Superior temporal gyrus (tissue), 1 donor: ENCODE data around the gene TRPM3.

Experiments used
- DNase-seq: peaks from one replicate; pipeline ENCODE4 v3.0.0-alpha.2; 2016; ENCODE audit errors: extremely low spot score

Gene TRPM3

GRCh38 chr9:70556771-70557170 is 564.6 kb downstream of the TRPM3 start:
- DNase-seq, result no peak

- DNase-seq, result no peak
These were observed 566.5 kb downstream of the TRPM3 start for GRCh38 chr9:70554881-70555280.

DNA sequence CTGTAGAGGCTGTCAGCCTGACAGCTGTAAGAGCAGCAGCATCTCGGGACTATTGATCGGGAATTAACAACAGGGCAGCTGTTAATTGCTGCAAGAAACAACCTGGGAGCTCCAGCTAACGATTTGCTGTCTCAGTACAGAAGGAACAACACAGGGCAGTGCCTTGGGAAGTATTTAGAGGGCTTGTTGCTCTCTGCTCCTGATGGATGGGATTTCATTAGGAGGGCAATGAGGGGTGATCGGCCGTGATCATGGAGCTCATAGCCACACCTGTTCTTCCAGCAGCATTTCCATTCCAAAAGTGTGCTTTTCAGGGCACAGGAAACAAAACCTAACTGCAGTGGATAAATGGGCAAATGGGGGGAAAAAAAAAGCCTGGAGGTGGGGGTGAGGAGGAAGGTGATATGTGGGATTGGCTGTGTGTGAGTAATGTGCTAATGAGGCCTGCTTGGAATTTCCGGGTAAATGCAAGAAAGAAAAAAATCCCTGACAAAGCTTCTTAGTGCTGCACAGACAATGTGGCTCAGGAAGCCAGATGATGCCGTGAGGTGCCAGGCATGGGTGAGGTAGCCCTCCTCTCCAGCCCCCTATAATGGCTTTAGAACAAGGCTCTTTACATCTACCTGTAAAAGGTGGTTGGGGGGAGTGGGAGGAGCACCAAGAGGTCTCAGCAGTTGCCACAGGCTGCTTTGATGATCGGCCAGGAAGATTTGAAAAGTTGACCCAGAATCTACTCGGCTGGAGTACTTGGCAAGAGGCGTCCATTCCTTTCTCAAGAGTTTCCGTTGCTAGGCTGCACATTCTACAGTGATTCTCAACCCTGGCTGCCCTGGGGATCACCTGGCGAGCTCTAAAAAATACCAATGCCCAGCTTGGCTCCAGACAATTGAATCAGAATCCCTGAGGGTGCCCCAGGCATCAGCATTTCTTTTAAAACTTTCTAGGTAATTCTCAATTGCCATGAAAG is 567.4 kb downstream of the TRPM3 start:
- DNase-seq, result no peak

GRCh38 chr9:70552561-70552960 is 568.9 kb downstream of the TRPM3 start:
- no peak for DNase-seq

GRCh38 chr9:70551801-70552200 is 569.6 kb downstream of the TRPM3 start:
- DNase-seq, result no peak

- no peak for DNase-seq
These were observed 570.0 kb downstream of the TRPM3 start for GRCh38 chr9:70551396-70551795.

DNA sequence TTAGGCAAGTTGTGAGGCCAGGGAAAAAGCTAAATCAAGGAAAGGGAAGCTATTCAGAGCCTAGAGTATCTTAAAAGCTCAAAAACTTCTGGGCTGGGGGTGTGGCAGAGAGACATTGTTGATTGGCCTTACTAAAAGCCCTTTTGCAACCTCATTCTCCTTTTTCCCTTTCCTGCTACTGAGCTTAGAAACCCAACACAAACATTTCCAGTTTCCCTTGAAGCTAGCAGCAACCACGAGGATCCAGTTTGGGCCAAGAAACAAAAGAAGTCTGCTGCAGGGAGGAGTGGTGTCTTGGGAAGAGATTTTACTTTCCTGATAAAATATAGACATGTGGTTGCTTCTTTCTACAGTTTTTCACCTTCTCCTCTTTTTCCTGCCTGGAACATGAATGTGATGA is 571.5 kb downstream of the TRPM3 start:
- no peak for DNase-seq

DNA sequence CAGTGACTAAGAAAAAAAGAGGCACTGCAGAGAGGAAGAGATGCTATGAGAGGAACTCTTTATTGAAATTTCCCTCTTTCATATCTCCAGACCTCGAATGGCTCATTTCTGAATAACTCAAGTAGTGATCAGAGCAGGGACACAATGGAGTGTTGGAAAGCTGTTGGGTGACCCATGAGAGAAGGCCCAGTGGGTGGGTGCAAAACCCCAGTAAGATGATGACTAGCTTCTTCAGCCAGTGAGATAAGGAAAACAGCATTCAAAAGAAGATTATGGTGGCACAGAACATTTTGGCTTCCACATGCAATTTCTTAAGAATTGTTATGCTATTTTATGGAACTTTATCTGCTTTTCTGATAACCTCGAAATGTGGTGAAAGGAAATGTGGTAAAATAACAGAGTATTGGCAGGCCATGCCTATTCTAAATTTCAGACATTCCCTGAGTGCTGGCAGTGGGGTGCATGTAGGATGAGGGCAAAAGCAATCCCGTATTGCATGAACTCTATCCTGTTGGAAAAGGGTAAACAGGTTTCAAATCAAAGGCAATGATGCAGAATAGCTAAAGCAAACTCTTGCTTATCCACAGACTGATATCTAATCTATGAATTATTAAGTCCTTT is 579.0 kb downstream of the TRPM3 start:
- no peak for DNase-seq

DNA sequence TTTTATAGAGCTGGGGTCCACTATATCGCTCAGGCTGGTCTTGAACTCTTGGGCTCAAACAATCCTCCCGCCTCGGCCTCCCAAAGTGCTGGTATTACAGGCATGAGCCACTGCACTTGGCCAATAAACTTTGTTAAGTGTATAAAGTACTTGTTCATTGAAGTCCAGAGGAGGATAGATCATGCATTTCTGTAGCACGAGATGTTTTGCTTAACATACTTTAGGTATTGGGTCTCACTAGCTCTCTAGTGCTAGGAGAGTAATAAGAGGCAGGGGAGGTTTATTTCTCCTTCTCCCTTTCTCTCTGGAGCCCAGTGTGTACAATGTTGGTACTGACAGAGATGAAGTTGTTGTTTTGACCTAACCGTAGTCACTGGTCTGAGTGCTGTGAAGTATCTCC is 581.4 kb downstream of the TRPM3 start:
- no peak for DNase-seq

DNA sequence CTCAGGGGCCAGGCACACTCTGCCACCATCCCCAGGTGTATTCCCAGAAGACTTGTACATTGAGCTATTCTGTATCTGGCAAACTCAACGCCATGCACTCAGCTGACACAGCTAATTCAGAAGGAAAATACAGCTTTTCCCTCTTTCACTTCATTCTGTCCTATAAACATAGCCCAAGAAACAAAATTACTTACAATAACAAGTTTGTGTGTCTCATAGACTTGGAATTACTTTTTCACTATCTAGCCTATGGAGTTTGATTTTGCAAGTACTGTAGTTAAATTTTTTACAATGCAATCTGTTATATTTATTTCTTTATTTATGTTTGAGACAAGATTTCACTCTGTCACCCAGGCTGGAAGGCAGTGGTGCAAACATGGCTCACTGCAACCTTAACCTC is 581.9 kb downstream of the TRPM3 start:
- DNase-seq, result no peak

GRCh38 chr9:70539001-70539400 is 582.4 kb downstream of the TRPM3 start:
- DNase-seq, result no peak

GRCh38 chr9:70537084-70537483 is 584.3 kb downstream of the TRPM3 start:
- no peak for DNase-seq

- no peak for DNase-seq
These were observed 585.7 kb downstream of the TRPM3 start for GRCh38 chr9:70535546-70536323.

GRCh38 chr9:70534471-70534870 is 587.0 kb downstream of the TRPM3 start:
- DNase-seq, result no peak

DNA sequence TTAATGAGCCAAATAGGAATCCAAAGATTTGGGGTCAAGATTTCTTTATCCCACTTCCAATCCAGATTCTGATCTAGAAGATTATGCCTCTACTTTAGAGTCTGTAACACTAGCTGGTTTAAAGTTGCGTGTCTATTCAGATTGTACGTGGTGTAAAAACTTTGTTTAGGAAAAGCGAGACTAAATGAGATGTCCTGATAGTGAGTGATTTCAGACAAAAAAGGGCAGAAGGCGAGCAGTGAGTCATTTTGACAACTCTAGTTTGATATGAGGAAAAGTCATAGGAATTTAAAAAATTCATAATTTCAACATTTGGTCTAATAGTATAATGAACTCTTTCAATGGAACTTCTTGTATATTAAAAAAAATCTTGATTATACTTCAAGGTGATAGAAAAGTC is 587.4 kb downstream of the TRPM3 start:
- no peak for DNase-seq

DNA sequence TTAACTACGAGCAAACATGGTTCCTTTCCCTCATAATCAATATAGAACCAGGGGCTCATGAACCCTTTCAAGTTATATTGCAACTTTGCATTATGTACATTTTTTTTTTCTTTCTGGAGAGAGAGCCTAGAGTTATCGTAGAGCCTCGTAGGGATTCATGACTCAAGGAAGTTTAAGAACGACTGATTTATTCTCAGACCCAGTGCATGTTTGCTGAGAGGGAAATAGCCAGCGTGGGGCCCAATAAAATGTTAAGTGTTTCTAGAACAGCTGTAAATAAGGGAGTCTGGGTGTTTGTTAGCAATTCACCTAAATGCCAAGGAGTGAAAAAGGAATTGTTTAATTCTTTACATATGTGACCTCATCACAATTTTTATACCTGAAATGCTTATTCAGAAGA is 587.9 kb downstream of the TRPM3 start:
- DNase-seq, result no peak

- no peak for DNase-seq
These were observed 588.7 kb downstream of the TRPM3 start for GRCh38 chr9:70532716-70533115.

GRCh38 chr9:70531311-70531710 is 590.1 kb downstream of the TRPM3 start:
- no peak for DNase-seq

DNA sequence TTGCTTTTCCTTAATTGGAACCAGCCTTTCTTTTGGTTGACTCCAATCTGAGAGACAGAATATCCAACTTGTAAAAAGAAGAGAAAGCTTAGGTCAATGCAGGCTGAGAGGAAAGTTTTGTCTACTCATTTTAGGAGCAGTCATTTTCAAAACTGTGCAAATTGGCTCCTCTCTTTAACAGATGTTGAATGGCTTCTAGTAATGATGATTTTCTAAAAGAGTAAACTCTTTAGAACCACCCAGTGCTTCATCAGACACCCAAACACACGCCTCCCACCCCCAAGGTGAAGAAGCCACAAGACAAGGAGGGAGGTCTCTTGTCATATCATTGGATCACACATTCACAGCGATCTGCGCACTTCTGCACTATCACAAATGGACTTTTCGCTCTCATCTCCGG is 590.7 kb downstream of the TRPM3 start:
- DNase-seq, result no peak

- DNase-seq, result no peak
These were observed 591.6 kb downstream of the TRPM3 start for GRCh38 chr9:70529833-70530232.

GRCh38 chr9:70529377-70529776 is 592.0 kb downstream of the TRPM3 start:
- DNase-seq, result no peak

DNA sequence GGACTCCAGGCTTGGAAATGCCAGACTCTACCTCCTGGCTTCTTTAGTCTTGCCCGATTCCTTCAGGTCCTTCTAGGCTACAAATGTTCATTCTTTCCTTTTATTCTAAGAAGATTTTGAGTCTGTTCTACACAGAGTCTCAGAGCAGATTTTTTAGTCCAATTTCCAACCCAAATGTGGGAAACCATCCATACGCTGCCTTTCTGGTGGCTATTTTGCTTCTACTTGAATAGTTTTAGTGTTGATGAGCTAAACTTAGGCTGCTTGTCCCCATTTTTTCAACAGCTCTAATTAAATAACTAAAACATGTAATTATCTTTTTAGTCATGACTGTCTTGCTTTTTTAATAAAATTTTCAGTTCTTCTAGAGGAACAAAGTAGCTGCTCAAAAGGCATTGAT is 594.5 kb downstream of the TRPM3 start:
- no peak for DNase-seq
